Activated naive CD8-positive, alpha-beta T cell treated with anti-CD3 and anti-CD28 coated beads for 36 hours (primary cell): Measurements from ENCODE around the gene SIRT4. TPM values are rescaled to one million over a fixed set of nuclear protein-coding genes. Genes with fewer than 3 reads are reported as not detected.

Experiments used
- DNase-seq: peaks from one replicate; pipeline ENCODE4 v3.0.0; 2021
- H3K27ac Mint-ChIP-seq: one replicate; pipeline ENCODE4 v1.8.0; 2022; ENCODE audit warnings: mild to moderate bottlenecking, moderate library complexity, mixed read lengths
- H3K27me3 Mint-ChIP-seq: one replicate; pipeline ENCODE4 v1.8.0; 2022; ENCODE audit warnings: mild to moderate bottlenecking, mixed read lengths
- H3K36me3 Mint-ChIP-seq: one replicate; pipeline ENCODE4 v1.8.0; 2021; ENCODE audit warnings: mild to moderate bottlenecking, mixed read lengths
- H3K4me1 Mint-ChIP-seq: one replicate; pipeline ENCODE4 v1.8.0; 2021; ENCODE audit warnings: mixed read lengths
- H3K4me3 Mint-ChIP-seq: one replicate; pipeline ENCODE4 v1.8.0; 2022; ENCODE audit warnings: mild to moderate bottlenecking, moderate library complexity, mixed read lengths
- H3K9me3 Mint-ChIP-seq: one replicate; pipeline ENCODE4 v1.8.0; 2022; ENCODE audit warnings: mixed read lengths
- total RNA-seq, 2 experiments: library from RNA; stranded (reverse); gene quantifications; one replicate each; pipeline ENCODE4 v1.2.3, GENCODE V29; 2021

The SIRT4 gene
- total RNA-seq, 2 experiments from 2014 or later: 1.9 to 2.1 TPM

GRCh38 chr12:120342175-120343038, 40.3 kb downstream of the SIRT4 start:
- H3K27ac Mint-ChIP-seq: no peak overlapping the region
- peaks cover 10% of the 10 kb centered on the region for H3K9me3 Mint-ChIP-seq
- no peak for DNase-seq
- H3K4me3 Mint-ChIP-seq: no peak overlapping the region
- H3K36me3 Mint-ChIP-seq: no peaks in the 10 kb centered on the region
- H3K27me3 Mint-ChIP-seq: peaks cover 12% of the 10 kb centered on the region
- no peaks in the 10 kb centered on the region for H3K4me1 Mint-ChIP-seq

DNA sequence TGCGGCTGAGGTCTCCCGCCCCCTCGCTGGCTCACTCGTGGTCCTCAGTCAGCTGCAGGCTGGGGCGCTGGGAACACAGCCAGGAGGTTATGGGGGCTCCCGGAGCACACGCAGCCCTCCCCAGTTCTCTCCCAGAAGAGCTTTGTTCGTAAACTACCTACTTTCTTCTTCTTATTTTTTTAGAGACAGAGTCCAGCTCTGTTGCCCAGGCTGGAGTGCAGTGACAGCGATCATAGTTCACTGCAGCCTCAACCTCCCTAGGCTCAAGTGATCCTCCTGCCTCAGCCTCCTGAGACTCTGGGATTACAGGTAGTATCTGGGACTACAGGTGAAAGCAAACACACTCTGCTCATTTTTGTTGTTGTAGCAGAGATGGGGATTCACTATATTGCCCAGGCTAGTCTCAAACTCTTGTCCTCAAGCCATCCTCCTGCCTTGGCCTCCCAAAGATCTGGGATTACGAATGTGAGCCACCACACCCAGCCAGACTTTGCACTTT, 41.0 kb downstream of the SIRT4 start:
- Mint-ChIP-seq H3K27me3 (peaks cover 12% of the 10 kb centered on the region), H3K9me3 (peaks cover 3% of the 10 kb centered on the region), H3K36me3 (no peaks in the 10 kb centered on the region), H3K4me3 (no peak overlapping the region), H3K4me1 (no peaks in the 10 kb centered on the region), H3K27ac (no peak overlapping the region)
- DNase-seq: no peak

DNA sequence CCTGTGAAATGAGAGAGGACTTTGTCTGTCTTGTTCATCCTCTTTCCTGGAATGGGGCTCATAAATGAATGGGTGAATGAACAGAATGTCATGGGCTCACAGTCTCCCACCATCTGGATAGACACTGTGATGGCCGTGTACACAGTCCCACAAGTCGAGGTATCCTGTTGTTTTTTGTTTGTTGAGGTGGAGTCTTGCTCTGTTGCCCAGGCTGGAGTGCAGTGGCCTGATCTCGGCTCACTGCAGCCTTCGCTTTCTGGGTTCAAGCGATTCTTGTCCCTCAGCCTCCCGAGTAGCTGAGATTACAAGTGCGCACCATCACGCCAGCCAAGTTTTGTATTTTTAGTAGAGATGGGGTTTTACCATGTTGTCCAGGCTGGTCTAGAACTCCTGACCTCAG, 41.6 kb downstream of the SIRT4 start:
- H3K9me3 Mint-ChIP-seq: peaks cover under 1% of the 10 kb centered on the region
- peaks cover 12% of the 10 kb centered on the region for H3K27me3 Mint-ChIP-seq
- H3K36me3 Mint-ChIP-seq: no peaks in the 10 kb centered on the region
- no peaks in the 10 kb centered on the region for H3K4me1 Mint-ChIP-seq
- H3K4me3 Mint-ChIP-seq: no peak overlapping the region
- no peak for DNase-seq
- H3K27ac Mint-ChIP-seq: no peak overlapping the region

DNA sequence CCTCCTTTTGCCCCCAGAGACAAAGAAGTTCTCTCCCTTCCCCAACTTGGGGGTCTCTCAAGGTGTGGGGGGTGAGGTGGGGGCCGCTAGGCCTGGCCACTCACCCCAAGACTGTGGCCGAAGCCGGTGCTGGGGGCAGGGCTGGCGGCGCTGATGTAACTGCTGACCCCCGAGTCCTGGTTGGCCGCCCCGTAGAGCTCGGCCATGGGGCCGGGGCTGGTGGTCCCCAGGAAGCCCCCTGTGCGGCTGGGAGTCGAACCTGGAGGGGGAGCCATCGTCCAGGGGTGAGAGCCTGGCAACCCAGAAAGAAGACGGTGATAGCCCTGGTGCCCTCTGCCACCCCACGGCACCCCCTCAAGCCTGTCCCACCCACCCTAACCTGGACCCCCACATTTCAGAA, 43.9 kb downstream of the SIRT4 start:
- peaks cover 8% of the 10 kb centered on the region for H3K27me3 Mint-ChIP-seq
- DNase-seq: no peak
- no peak overlapping the region for H3K27ac Mint-ChIP-seq
- H3K36me3 Mint-ChIP-seq: no peaks in the 10 kb centered on the region
- no peak overlapping the region for H3K4me3 Mint-ChIP-seq
- no peaks in the 10 kb centered on the region for H3K4me1 Mint-ChIP-seq
- no peaks in the 10 kb centered on the region for H3K9me3 Mint-ChIP-seq

DNA sequence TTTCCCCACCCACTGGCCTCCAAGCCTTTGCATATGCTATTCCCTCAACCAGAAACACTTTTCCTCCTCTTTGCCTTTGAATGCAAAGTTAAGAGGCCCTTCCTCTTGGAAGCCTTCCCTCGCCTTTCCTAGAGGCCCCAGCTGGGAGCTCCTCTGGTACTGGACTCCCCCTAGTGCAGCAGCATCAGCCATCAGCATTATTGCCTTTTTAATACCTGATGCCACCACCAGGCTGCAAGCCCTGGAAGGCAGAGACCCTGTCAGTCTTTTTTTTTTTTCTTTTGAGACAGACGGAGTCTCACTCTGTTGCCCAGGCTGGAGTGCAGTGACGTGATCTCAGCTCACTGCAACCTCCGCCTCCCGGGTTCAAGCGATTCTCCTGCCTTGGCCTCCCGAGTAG, 44.6 kb downstream of the SIRT4 start:
- no peaks in the 10 kb centered on the region for H3K36me3 Mint-ChIP-seq
- H3K27ac Mint-ChIP-seq: no peak overlapping the region
- no peak overlapping the region for H3K4me3 Mint-ChIP-seq
- no peaks in the 10 kb centered on the region for H3K9me3 Mint-ChIP-seq
- DNase-seq: no peak
- peaks cover 8% of the 10 kb centered on the region for H3K27me3 Mint-ChIP-seq
- no peaks in the 10 kb centered on the region for H3K4me1 Mint-ChIP-seq

- Mint-ChIP-seq H3K36me3 (no peaks in the 10 kb centered on the region), H3K9me3 (no peaks in the 10 kb centered on the region), H3K27ac (no peak overlapping the region), H3K27me3 (peaks cover 8% of the 10 kb centered on the region), H3K4me1 (no peaks in the 10 kb centered on the region), H3K4me3 (no peak overlapping the region)
- DNase-seq: no peak
Observed at GRCh38 chr12:120347766-120348165, 45.6 kb downstream of the SIRT4 start.

DNA sequence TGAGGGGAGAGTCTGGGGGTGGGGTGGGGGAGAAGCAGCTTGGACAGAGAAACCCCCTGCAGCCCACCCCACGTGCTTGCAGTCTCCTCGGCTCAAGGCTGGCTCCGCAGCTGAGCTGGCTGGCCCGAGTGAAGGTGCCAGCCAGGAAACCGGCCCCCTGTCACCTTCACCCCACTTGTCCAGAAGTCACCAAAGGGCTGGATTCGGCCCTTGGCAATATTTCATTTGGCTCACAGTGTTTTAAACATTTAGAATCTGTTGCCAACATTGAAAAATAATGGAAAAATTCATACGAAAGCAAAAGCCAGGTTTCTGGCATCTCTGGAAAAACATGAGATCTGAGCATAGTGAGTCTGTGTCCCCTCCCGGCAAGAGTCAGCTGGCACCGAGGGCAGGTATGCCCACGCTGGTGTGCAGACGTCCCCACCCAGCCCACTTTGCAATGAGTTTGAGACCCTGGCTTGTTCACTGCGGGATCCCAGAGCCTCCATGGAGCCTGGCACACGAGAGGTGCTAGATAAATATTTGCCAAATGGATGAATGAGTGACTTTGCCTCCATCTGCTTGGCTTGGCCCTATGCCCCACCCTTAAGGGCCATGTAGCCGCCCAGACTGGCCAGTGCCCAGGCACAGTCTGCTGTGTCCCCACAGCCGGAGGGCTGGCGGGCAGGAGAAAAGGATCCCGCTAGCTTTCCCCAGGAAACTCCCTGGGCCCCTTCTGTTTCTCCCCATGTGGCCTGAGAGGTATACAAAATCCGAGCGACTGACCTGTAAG, 48.6 kb downstream of the SIRT4 start:
- Mint-ChIP-seq H3K4me1 (no peaks in the 10 kb centered on the region), H3K9me3 (no peaks in the 10 kb centered on the region), H3K27me3 (peaks cover 8% of the 10 kb centered on the region), H3K27ac (no peak overlapping the region), H3K36me3 (no peaks in the 10 kb centered on the region), H3K4me3 (no peak overlapping the region)
- no peak for DNase-seq

DNA sequence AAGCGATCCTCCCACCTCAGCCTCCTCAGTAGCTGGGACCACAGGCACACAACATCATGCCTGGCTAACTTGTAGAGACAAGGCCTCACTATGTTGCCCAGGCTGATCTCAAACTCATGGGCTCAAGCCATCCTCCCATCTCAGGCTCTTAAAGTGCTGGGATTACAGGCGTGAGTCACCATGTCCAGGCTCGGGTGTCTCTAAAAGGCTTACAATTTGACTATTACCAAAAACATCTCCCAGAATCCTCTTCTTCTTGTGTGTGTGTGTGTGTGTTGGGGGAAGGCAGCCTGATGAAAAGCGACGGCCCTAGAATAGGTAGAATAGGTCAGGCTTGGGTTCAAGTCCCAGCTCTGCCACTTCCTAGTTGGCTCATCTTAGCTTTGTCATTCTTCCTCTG, 50.0 kb downstream of the SIRT4 start:
- Mint-ChIP-seq H3K27ac (no peak overlapping the region), H3K4me1 (no peaks in the 10 kb centered on the region), H3K9me3 (no peaks in the 10 kb centered on the region), H3K4me3 (no peak overlapping the region), H3K36me3 (no peaks in the 10 kb centered on the region), H3K27me3 (peaks cover 10% of the 10 kb centered on the region)
- DNase-seq: no peak

- Mint-ChIP-seq H3K4me3 (no peak overlapping the region), H3K27me3 (peaks cover 19% of the 10 kb centered on the region), H3K27ac (no peak overlapping the region), H3K4me1 (no peaks in the 10 kb centered on the region), H3K9me3 (no peaks in the 10 kb centered on the region), H3K36me3 (no peaks in the 10 kb centered on the region)
- no peak for DNase-seq
Observed at GRCh38 chr12:120353136-120353535, 51.0 kb downstream of the SIRT4 start.

GRCh38 chr12:120353556-120354317, 51.6 kb downstream of the SIRT4 start:
- no peak overlapping the region for H3K4me3 Mint-ChIP-seq
- no peak overlapping the region for H3K27ac Mint-ChIP-seq
- peaks cover 22% of the 10 kb centered on the region for H3K27me3 Mint-ChIP-seq
- no peaks in the 10 kb centered on the region for H3K9me3 Mint-ChIP-seq
- DNase-seq: no peak
- no peaks in the 10 kb centered on the region for H3K4me1 Mint-ChIP-seq
- H3K36me3 Mint-ChIP-seq: no peaks in the 10 kb centered on the region

DNA sequence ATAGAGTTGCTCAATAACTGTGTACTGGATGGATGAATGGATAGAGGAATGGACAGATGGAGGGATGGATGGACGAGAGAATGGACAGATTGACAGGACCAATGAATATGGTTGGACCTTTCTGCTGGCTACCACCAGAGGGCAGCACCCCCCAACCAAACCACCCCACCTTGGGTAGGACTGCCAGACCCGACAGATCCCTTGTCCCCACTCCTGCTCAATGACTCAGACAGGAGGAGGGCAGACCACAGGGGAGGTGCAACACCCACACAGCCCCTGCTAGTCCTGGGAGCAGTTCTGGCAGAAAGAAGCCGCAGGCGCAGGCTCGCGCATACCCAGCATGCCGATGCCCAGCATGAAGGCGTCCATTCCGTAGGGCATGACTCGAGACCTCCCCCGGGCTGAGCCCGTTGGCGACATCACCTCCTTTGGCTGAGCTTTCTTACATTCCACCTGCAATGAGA, 54.5 kb downstream of the SIRT4 start:
- Mint-ChIP-seq H3K36me3 (no peaks in the 10 kb centered on the region), H3K27me3 (peaks cover 47% of the 10 kb centered on the region), H3K4me1 (no peaks in the 10 kb centered on the region), H3K9me3 (no peaks in the 10 kb centered on the region), H3K27ac (no peak overlapping the region), H3K4me3 (no peak overlapping the region)
- peak; percentile 81 for DNase-seq

GRCh38 chr12:120357104-120357503, 55.0 kb downstream of the SIRT4 start:
- no peak overlapping the region for H3K4me3 Mint-ChIP-seq
- H3K27me3 Mint-ChIP-seq: peaks cover 52% of the 10 kb centered on the region
- no peaks in the 10 kb centered on the region for H3K9me3 Mint-ChIP-seq

GRCh38 chr12:120358412-120359100, 56.4 kb downstream of the SIRT4 start:
- H3K4me3 Mint-ChIP-seq: no peak overlapping the region
- no peak for DNase-seq
- no peak overlapping the region for H3K27ac Mint-ChIP-seq
- peaks cover 67% of the 10 kb centered on the region for H3K27me3 Mint-ChIP-seq
- no peaks in the 10 kb centered on the region for H3K4me1 Mint-ChIP-seq
- no peaks in the 10 kb centered on the region for H3K36me3 Mint-ChIP-seq
- no peaks in the 10 kb centered on the region for H3K9me3 Mint-ChIP-seq

More at GRCh38 chr12:120357104-120357503, 55.0 kb downstream of the SIRT4 start:
- H3K36me3 Mint-ChIP-seq: no peaks in the 10 kb centered on the region
- no peak for DNase-seq
- H3K4me1 Mint-ChIP-seq: no peaks in the 10 kb centered on the region
- H3K27ac Mint-ChIP-seq: no peak overlapping the region

GRCh38 chr12:120359128-120359527, 57.0 kb downstream of the SIRT4 start:
- no peak overlapping the region for H3K4me3 Mint-ChIP-seq
- H3K27me3 Mint-ChIP-seq: peaks cover 72% of the 10 kb centered on the region
- no peaks in the 10 kb centered on the region for H3K36me3 Mint-ChIP-seq
- DNase-seq: no peak
- no peak overlapping the region for H3K27ac Mint-ChIP-seq
- no peaks in the 10 kb centered on the region for H3K9me3 Mint-ChIP-seq
- H3K4me1 Mint-ChIP-seq: no peaks in the 10 kb centered on the region
